ENCODE data around the gene ZSWIM3.
"Not testable (repeated sequence)": the region's sequence is repeated elsewhere in the genome, so short reads cannot be mapped to it uniquely, and the experiment has no call there.

ZSWIM3 gene

GRCh38 chr20:45857114-45857881 lies at the start of gene ZSWIM3, which contains the start of gene ACOT8:
TSS of gene ZSWIM3 (plus strand) at chr20:45857614. CDS start at chr20:45857826, 212 bp downstream.
TSS of gene ACOT8 (minus strand) at chr20:45857392. CDS start at chr20:45857315, 77 bp downstream.
- DNase-seq (ENCODE audit: low read depth), result peak; percentile 83

DNA sequence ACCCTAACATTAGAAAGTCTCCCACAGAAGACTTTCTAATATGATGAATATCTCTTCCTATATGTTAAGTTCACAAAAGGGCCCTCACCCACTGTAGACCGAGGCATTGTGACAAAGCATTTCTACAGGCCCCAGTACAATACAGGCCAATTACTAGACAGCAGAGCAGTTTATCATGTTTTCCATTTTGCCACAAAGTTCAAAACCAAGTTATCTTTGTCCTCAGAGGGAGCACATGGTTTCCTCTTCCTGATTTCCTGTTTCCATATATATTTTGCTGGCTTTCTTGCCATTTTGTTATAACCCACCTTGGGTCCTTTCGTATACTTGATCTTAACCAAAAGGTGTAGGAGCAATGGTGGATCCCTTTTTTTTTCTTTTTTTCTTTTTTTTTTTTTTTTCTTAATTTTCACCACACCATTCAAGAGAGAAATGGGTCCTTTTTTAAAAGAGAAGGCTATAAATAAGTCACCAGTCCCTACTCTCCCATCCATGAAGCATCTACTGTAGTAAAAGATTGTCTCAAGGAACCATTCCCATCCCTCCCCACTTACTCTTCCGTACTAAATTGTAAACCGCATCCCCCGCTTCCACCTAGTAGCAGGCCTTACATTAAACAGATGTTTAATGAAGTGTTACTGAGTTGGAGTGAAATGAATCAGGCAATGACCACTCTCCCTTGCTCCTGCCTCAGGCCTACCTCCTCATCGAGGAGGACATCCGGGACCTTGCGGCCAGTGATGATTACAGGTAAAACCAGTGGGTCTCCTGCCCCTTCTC lies 47.0 kb upstream of the ZSWIM3 start:
- DNase-seq (ENCODE audit: low read depth), result no peak

- peak; percentile 84 for DNase-seq (ENCODE audit: low read depth)
Measured at GRCh38 chr20:45812157-45813005, 45.0 kb upstream of the ZSWIM3 start, which contains the start of gene UBE2C. TSS of gene UBE2C (plus strand) at chr20:45812644. CDS start at chr20:45812696, 52 bp downstream.

DNA sequence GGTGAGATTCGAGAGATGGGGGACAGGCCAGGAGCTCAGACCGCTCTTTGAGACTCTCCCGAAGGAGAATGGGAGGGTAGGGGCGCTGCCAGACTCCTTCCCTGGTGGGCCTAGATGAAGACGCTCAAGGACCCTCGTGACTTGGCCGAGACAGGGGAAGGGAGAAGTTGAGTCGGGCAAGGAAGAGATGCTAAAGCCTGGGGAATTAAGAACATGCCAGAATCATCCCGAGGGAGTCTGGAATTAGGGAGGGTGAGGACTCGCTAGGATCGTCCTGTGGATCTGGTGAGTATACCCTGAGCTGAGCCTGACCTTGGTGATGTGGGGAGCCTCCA lies 44.4 kb upstream of the ZSWIM3 start:
- no peak for DNase-seq (ENCODE audit: low read depth)

GRCh38 chr20:45813489-45813888 lies 43.9 kb upstream of the ZSWIM3 start:
- no peak for DNase-seq (ENCODE audit: low read depth)

DNA sequence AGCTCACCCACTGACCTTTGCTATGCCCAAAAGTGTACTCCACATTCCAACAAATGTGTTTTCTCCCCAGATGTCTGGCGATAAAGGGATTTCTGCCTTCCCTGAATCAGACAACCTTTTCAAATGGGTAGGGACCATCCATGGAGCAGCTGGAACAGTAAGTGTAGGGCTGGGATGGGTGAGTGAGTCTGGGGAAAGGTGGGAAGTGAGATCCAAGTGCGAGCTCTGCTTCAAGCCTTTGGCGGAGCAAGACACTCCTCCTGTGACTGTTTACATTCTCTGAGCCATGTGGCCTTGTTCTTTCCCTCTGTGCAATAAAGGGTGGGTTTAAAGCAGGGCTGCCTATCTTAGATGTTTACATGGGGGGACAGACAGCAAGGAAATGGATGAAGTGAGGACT lies 43.1 kb upstream of the ZSWIM3 start:
- no peak for DNase-seq (ENCODE audit: low read depth)

DNA sequence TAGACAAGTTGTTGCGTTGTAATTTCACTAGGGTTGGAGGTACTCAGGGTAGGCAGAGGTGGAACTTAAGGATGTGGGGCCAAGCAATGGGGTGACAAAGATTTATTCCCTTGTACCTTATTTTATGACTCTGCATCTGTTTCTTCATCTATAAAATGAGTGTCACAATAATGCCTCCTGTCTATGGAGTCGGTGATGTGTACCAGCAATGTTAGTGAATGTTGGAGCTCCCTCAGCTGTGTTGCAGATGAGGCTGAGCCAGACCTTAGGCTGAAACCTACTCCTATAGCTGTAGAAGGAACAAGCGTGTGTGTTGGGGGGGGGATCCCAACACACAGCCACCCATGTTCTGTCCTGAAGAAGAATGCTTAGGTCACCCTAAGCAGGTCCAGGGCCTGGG lies 40.5 kb upstream of the ZSWIM3 start:
- no peak for DNase-seq (ENCODE audit: low read depth)

GRCh38 chr20:45817376-45818194 lies 39.8 kb upstream of the ZSWIM3 start:
- DNase-seq (ENCODE audit: low read depth), result no peak

GRCh38 chr20:45818239-45818638 lies 39.2 kb upstream of the ZSWIM3 start:
- no peak for DNase-seq (ENCODE audit: low read depth)

DNA sequence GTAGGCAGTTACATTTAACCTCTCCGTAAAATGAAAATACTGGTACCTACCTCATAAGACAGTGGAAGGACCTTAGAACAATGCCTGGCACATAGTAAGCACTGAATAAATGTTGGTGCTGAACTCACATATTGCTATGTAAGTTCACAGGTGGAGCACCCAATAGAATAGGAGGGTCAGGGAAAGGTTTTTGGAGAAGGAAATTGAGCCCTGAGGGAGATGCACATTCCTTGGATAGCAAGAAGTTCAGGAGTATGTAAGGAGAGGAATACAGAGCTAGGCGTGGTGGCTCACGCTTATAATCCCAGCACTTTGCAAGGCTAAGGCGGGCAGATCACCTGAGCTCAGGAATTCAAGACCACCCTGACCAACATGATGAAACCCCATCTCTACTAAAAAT lies 37.9 kb upstream of the ZSWIM3 start:
- no peak for DNase-seq (ENCODE audit: low read depth)

DNA sequence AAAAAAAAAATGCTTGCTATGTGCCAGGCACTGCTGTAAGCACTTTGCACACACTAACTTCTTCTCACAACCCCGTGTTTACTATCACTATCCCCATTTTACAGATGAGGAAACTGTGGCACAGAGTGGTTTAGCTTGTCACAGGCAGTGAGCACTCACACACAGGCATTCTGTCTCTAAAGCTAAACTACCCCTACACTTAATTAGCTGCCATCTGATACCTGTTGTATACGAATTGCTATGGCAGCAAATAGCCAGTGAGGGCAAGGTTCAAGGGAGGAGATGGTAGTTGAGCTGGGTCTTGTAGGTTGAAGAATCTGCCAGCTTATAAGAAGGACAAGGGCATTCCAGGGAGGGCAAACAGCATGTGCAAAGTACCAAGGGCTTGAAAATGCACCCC lies 35.5 kb upstream of the ZSWIM3 start:
- no peak for DNase-seq (ENCODE audit: low read depth)

DNA sequence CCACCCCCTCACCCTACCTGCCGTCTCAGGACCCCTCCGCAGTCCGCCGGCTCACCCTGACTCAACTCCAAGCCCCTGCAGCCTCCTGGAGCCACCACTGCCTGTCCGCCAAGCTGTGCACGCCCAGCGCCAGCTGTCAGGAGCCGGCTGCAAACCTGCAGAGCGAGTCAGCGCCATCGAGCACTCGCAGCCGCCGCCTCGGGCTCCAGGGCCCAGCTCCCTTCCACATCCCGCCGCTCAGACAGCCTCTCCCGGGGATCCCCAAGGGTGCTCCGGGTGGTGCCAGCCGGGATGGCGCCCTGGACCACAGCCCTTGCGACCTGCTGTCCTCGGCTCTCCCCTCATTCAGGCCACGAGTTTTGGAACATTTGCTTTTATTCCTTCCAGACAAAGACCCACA lies 34.6 kb upstream of the ZSWIM3 start:
- no peak for DNase-seq (ENCODE audit: low read depth)

- peak; percentile 27 for DNase-seq (ENCODE audit: low read depth)
Measured at GRCh38 chr20:45823949-45824835, 33.2 kb upstream of the ZSWIM3 start.

DNA sequence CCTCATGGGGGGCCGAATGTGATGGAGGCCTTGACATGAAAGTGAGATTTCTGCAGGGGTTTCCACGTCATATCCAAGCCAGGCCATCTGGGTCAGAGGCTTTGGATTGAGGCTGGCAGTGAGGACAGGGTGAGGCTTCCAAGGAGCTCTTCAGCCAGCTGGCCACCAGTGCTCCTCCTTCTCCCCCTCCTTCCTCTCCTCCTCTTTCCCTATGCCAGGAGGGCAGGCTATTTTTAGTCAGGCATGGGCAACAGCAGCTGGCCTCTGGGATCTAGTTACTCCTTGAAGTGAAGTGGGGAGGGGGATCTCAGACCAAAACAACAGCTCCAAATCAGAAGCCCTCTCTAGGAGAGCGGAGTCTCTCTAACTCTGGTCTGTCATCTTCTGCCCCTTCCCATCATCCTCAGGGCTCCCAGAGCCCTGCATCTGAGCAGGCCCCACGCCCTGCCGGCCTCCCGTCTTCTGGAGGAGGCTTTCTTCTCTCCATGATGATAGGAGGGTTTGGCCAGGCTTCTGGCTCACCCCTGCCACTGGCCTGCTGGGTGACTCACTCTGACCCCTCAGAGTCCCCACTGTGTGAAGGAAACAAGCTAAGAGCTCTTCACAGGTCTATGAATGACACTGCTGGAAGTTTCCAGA lies 30.9 kb upstream of the ZSWIM3 start:
- DNase-seq (ENCODE audit: low read depth), result no peak

GRCh38 chr20:45827030-45827652 lies 30.3 kb upstream of the ZSWIM3 start, which contains the start of gene TNNC2:
TSS of gene TNNC2 (minus strand) at chr20:45827312. CDS start at chr20:45827248, 64 bp downstream.
- DNase-seq (ENCODE audit: low read depth), result no peak

- no peak for DNase-seq (ENCODE audit: low read depth)
Measured at GRCh38 chr20:45827712-45828111, 29.7 kb upstream of the ZSWIM3 start.

DNA sequence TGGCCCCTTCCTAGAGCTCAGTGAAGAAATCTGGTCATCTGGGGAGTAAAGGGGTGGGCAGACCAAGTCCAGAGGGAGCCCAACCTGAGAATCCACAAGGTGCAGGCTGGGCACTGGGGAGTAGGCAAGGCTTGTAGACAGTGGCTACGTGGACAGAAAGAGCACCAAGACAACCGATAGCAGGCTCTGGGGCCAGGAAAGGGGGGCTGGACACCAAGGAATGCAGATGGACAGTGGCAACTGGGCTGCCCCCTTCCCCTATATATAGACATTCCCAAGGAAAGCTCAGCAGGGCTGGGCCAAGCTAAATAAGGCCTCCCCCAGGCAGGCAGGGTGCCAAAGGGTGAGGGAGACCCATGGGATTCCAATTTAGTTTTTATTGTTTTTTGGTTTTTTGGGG lies 28.8 kb upstream of the ZSWIM3 start:
- no peak for DNase-seq (ENCODE audit: low read depth)

DNA sequence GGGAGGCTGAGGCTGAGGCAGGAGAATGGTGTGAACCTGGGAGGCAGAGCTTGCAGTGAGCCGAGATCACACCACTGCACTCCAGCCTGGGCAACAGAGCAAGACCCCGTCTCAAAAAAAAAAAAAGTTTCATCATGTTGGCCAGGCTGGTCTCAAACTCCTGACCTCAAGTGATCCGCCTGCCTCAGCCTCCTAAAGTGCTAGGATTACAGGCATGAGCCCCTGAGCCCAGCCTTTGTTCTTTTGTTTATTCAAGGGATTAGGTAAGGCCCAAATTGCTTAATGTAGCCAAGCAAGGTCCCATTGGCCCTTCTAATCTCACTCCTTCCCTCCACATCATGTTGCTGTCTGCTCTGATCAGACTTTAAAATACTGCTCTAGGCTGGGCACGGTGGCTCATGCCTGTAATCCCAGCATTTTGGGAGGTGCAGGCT lies 27.7 kb upstream of the ZSWIM3 start:
- not testable (repeated sequence) for DNase-seq (ENCODE audit: low read depth)

DNA sequence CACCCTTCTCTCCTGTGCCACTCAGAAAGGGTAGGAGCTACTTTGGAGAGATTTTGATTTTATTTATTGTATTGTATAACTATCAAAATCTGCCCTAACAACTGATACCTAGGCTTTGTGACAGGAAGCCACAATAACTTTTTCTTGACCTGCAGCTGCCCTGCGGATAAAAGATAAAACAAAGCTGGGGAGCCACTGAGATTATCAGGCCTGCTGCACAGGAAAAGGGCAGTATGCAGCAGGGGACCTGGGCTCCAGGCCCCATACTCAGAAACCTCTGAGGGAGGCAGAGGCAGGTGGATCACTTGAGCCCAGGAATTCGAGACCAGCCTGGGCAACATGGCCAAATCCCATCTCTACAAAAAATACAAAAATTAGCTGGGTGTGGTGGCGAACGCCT lies 24.8 kb upstream of the ZSWIM3 start:
- DNase-seq (ENCODE audit: low read depth), result no peak

Measured in stimulated activated CD8-positive, alpha-beta memory T cell treated with anti-CD3 and anti-CD28 coated beads, Interleukin-15, amount 100 ng/mL, for 1 hour (primary cell).